GM12892 (cell line): Measurements from ENCODE around the gene GBF1.

Source experiments
- POLR2A ChIP-seq: IDR thresholded peaks from 2 replicates; pipeline ENCODE4 v1.6.1; 2011; ENCODE audit warnings: low read depth, low read length, control low read depth
- POLR2AphosphoS5 ChIP-seq: IDR thresholded peaks from 2 replicates; pipeline ENCODE4 v1.6.1; 2011; ENCODE audit warnings: low read depth, low read length, control low read depth

DNA sequence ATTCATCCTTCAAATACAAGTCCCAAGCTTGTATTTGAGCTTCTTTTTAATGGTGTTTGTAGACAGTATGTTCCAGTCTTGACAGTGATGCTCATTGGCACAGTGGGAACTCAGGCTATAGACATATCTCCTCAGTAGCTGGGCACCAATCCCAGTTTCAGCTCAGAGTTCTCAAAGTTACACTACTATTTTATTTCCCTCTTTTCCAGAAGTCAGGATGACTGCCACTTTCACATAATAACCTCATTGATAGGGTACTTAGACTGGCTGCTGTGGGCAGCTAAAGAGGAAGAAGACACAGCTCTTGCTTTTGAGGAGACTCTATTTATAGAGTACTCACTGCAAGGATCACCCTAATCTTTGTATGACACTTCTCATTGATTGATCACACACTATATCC lies 2.4 kb downstream of the GBF1 start:
- TF ChIP-seq POLR2AphosphoS5 (no peak), POLR2A (no peak)
